A549 (cell line): ENCODE data around the gene RXRA.

ENCODE experiments used
- CHD2 ChIP-seq: fragments of 150-350 bp; IDR thresholded peaks from 2 replicates; pipeline ENCODE4 v1.6.1; 2014; ENCODE audit warnings: low read length; ENCODE audit not compliant: partially characterized antibody
- ESRRA ChIP-seq: fragments of 150-350 bp; IDR thresholded peaks from 2 replicates; pipeline ENCODE4 v1.6.1; 2014; ENCODE audit warnings: mild to moderate bottlenecking, low read length, borderline replicate concordance
- MAFK ChIP-seq: fragments of 450-650 bp; IDR thresholded peaks from 2 replicates; pipeline ENCODE4 v1.6.1; 2014; ENCODE audit not compliant: partially characterized antibody
- MYC ChIP-seq: IDR thresholded peaks from 2 replicates; pipeline ENCODE4 v1.6.1; 2012; ENCODE audit warnings: mild to moderate bottlenecking, inconsistent platforms, low read length, improper control_type of control experiment, borderline replicate concordance
- NR3C1 ChIP-seq: fragments of >200 bp; sonication (Bioruptor Twin); formaldehyde crosslinking; IDR thresholded peaks from 3 replicates; pipeline ENCODE4 v1.6.1; 2017
- POLR2A ChIP-seq: IDR thresholded peaks from 2 replicates; pipeline ENCODE4 v1.6.1; 2012; ENCODE audit warnings: mild to moderate bottlenecking, low read length
- SMC3 ChIP-seq: fragments of >200 bp; sonication (Bioruptor Twin); formaldehyde crosslinking; IDR thresholded peaks from 3 replicates; pipeline ENCODE4 v1.6.1; 2018; ENCODE audit warnings: inconsistent platforms
- TF ChIP-seq, protein P1 (sequence below): fragments of 200-600 bp; sonication (generic); IDR thresholded peaks from 2 replicates; pipeline ENCODE4 v1.6.1; 2016; ENCODE audit warnings: antibody characterized with exemption, mild to moderate bottlenecking, moderate library complexity
- TF ChIP-seq, protein P2 (sequence below): IDR thresholded peaks from 2 replicates; pipeline ENCODE4 v1.6.1; 2012
- TF ChIP-seq, protein P3 (sequence below): fragments of 250-450 bp; sonication (Bioruptor Pico); IDR thresholded peaks from 2 replicates; pipeline ENCODE4 v1.5.0; 2021; ENCODE audit warnings: mild to moderate bottlenecking, moderate library complexity, borderline replicate concordance

DNA sequence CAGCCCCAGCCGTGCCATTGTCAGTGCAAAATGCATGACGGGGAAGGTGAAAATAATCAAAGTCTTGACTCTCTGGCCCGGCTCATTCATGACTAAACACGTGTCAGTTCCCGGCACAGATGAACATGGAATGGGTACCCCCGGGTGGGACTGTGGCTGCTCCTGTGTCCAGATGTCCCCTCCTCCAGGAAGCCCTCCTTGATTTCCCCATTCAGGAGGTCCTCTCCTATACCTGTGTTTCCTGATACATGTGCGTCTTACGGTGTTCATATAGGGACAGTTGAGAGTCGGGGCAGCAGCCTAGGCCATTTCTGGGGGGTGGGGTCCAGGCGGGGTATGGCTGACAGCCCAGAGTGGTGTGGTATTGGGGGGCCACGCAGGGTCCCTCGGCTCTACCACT lies 19.5 kb downstream of the RXRA start:
- TF ChIP-seq MYC (no peak), NR3C1 (no peak), CHD2 (no peak), SMC3 (no peak), POLR2A (no peak), MAFK (no peak), ESRRA (no peak)
- TF ChIP-seq, protein P1, sequence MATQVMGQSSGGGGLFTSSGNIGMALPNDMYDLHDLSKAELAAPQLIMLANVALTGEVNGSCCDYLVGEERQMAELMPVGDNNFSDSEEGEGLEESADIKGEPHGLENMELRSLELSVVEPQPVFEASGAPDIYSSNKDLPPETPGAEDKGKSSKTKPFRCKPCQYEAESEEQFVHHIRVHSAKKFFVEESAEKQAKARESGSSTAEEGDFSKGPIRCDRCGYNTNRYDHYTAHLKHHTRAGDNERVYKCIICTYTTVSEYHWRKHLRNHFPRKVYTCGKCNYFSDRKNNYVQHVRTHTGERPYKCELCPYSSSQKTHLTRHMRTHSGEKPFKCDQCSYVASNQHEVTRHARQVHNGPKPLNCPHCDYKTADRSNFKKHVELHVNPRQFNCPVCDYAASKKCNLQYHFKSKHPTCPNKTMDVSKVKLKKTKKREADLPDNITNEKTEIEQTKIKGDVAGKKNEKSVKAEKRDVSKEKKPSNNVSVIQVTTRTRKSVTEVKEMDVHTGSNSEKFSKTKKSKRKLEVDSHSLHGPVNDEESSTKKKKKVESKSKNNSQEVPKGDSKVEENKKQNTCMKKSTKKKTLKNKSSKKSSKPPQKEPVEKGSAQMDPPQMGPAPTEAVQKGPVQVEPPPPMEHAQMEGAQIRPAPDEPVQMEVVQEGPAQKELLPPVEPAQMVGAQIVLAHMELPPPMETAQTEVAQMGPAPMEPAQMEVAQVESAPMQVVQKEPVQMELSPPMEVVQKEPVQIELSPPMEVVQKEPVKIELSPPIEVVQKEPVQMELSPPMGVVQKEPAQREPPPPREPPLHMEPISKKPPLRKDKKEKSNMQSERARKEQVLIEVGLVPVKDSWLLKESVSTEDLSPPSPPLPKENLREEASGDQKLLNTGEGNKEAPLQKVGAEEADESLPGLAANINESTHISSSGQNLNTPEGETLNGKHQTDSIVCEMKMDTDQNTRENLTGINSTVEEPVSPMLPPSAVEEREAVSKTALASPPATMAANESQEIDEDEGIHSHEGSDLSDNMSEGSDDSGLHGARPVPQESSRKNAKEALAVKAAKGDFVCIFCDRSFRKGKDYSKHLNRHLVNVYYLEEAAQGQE = no peak
- TF ChIP-seq, protein P2, sequence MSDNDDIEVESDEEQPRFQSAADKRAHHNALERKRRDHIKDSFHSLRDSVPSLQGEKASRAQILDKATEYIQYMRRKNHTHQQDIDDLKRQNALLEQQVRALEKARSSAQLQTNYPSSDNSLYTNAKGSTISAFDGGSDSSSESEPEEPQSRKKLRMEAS = no peak
- TF ChIP-seq, protein P3, sequence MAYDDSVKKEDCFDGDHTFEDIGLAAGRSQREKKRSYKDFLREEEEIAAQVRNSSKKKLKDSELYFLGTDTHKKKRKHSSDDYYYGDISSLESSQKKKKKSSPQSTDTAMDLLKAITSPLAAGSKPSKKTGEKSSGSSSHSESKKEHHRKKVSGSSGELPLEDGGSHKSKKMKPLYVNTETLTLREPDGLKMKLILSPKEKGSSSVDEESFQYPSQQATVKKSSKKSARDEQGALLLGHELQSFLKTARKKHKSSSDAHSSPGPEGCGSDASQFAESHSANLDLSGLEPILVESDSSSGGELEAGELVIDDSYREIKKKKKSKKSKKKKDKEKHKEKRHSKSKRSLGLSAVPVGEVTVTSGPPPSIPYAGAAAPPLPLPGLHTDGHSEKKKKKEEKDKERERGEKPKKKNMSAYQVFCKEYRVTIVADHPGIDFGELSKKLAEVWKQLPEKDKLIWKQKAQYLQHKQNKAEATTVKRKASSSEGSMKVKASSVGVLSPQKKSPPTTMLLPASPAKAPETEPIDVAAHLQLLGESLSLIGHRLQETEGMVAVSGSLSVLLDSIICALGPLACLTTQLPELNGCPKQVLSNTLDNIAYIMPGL (CRISPR knock-in tag) = no peak
